GM12874 (cell line): ENCODE results near the gene C18orf54.

Source experiments
- TF ChIP-seq, protein P1 (sequence below): IDR thresholded peaks from 2 replicates; pipeline ENCODE4 v1.5.1; 2011; ENCODE audit warnings: low read depth, mild to moderate bottlenecking, control low read depth, low read length, moderate library complexity; ENCODE audit not compliant: insufficient read depth

The C18orf54 gene

DNA sequence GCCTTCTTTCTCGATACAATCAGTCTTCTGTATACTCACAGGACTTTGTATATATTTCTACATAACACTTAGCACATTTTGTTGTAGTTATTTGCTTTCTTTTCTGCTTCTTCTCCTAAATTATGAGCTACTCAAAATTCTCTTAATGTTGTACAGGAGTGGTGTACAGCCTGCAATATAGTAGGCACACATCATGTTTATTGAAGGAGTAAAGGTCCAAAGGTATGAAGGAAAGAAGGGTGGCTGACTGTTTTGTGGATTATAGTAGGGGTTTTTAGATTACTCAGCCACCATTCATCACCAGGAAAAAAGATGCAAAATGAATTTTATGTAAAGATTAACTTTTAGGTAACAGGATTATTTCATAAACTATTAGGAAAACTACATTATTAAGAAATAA, 54.1 kb downstream of the C18orf54 start:
- TF ChIP-seq, protein P1, sequence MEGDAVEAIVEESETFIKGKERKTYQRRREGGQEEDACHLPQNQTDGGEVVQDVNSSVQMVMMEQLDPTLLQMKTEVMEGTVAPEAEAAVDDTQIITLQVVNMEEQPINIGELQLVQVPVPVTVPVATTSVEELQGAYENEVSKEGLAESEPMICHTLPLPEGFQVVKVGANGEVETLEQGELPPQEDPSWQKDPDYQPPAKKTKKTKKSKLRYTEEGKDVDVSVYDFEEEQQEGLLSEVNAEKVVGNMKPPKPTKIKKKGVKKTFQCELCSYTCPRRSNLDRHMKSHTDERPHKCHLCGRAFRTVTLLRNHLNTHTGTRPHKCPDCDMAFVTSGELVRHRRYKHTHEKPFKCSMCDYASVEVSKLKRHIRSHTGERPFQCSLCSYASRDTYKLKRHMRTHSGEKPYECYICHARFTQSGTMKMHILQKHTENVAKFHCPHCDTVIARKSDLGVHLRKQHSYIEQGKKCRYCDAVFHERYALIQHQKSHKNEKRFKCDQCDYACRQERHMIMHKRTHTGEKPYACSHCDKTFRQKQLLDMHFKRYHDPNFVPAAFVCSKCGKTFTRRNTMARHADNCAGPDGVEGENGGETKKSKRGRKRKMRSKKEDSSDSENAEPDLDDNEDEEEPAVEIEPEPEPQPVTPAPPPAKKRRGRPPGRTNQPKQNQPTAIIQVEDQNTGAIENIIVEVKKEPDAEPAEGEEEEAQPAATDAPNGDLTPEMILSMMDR = no peak

DNA sequence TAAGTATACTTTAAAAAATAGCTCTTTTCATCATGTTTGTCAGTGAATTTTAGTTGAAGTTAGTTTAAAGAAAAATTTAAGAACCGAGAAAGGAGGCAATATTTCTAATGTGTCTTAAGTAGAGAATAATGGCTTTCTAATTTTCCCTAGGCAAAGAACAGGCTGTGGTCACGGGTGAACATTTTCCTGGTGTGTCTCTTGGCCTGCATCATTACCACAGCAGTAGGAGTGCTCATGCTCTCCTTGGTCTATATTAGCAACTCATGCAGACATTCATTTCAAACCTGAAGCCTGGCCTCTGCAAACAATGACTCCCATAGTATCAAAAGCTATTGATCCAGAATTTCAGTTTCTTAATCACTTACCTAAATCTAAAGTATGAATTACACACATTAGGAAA, 57.4 kb downstream of the C18orf54 start:
- TF ChIP-seq, protein P1 = no peak

DNA sequence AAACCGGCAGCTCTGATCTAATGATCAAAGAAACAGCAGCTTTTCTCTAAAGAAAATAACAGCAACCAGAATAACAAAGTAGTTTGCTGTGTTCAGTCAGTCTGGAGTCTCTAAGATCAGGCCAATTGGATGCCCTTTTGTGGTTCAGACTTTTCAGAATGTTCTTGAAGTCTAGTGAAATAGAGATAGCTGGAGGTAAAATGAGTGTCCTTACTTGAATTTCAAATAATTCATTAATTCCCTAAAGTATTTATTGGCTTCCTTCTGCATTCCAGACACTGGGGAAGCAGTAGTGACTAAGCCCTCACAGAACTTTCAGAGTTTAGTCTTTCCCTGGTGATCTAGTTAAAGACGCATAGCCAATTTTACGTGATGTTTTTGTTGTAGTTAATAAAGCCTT, 58.7 kb downstream of the C18orf54 start:
- TF ChIP-seq, protein P1 = no peak

DNA sequence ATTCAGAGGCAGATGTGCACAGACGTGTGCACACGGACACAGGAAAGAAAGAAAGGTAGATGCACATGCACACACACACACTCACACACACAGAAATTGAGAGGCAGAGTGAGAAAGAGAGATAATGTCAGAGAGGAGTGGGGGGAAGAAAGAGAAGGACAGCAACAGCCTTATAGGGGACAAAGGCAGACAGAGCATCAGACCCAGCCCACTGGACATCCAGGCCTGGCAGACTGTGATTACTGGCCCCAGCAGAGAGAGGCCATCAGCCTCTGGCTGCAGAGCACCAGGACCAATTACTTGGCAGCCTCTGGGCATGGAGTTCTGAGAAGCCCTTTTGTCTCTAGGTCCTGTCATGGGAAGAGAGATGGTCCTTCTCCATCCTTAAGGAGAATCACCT, 66.1 kb downstream of the C18orf54 start:
- TF ChIP-seq, protein P1 = no peak

DNA sequence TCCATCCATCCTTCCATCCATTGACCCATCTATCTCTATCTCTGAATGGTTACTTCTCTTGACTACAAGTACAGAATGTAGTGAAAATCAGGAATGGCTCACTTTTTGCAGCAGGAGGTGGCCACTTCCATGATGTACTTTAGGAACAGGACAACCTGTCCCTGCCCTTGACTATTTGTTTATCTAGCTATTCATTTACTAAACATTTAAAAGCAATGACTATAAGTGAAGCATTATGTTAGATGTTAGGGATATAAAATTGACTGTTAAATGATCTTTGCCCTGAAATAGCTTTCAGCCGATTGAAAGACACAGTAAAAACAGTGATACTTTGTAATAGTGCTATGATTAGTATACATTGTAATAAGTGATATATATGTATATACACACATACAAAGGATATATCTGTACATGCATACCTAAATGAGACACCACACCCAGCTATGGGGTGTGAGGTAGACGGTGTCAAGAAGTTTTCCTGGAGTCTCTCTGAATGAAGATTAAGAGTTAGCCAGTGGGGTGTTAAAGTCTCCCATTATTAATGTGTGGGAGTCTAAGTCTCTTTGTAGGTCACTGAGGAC, 68.5 kb downstream of the C18orf54 start:
- TF ChIP-seq, protein P1 = no peak
